OCI-M1 (cell line): ENCODE data around the gene SREBF1.

ENCODE experiments used
- DNase-seq: peaks from one replicate; lab custom pipeline; 2025; lab: John Stamatoyannopoulos, UW

The SREBF1 gene

DNA sequence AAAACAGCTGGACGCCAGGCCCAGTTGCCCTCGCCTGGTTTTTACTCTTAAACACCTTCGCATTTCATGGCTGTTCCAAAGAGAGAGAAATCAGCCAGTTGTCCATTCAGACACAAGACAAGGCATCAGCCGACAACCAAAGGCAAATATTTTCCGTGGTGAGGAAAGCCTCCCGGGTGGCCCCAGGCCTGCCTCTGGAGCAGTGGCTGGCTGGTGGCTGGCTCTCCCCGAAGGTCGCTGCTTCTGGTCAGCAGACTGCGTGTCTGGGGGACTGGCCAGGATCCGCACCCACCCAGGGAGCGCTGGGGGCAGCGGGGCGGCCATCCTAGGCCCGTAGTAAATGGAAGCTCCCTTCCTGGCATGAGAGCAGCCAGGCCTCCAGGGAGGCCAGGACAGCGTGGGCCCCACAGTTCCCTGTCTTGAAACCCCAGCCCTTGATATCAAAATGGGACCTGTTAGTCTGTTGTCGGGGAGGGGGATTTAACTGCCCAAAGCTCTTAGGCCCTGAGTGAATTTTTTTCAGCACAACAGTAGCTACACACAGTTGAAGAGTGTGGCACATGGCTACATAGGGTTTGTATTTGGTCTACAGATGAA, 57.7 kb downstream of the SREBF1 start:
- DNase-seq = no peak

DNA sequence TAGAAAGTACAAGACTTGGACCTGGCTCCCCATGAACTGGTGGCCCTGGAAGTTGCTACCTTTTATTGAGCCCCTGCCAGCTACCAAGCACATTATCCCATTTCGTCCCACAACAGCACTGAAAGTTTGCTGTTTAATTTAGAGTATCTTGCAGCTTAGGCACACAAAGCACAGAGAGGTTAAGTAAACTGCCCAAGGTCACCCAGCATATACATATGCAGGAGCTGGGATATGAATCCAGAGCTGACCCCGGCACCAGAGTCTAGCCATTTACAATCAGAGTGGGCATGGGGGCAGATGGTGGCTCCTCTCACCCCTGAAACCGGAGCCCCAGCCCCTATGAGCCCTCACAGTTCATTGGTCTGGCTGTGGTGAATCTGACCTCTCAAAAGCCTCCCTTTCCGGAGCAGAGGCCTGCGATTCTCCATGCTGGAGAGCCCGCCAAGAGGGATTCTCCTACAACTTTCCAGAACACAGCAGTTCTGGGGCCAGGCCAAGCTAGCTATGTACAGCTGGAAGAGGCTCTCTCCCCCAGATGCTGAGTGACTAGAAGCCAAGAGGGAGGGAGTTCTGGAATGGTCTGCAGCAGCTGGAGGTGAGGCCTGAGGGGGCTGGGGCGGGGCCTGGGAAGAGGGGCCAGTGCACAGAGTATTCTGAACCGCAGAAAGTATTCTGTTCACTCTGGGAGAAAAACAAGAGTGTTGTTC, 58.3 kb downstream of the SREBF1 start:
- no peak for DNase-seq

GRCh38 chr17:17776889-17777288, 59.9 kb downstream of the SREBF1 start:
- DNase-seq = no peak

DNA sequence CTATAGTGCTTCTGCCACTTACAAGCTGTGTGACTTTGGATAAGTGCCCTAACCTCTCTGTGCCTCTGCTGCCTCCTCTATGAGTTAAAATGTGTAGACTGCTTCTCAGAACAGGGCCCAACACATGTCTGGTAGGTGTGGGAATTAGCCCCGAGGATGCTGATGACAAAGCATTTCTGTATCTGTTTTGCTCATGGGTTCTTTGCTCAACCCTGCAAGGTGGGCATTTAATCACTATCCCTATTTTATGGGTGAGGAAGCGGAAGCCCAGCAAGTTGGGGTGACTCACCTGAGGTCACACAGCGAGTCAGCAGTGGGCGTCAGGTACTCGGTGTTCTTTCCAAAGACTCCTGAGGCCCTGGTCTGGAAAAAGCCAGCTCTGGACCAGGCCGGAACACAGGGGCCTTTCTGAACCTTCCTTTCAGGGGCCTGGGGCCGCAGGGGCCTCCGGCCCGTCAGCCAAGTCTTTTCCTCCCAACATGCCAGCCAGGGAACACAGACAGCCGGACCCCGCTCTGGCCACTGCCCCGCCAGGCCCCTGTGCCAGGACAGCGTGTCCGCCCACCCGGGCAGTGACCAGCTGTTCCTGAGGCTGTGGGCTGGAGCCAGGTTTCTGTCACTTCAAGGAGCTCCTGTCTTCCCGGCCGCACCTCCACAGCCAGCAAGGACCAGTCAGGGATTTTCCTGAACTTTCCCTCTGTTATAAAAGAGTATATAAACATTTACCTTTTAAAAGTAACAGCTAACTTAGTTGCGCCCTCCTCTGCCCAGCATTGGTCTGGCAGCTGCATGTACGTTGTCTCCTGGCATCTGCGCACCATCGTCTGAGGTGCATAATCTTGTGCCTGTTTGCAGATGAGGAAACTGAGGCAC, 62.5 kb downstream of the SREBF1 start:
- no peak for DNase-seq

- no peak for DNase-seq
Measured at GRCh38 chr17:17772231-17772630, 64.6 kb downstream of the SREBF1 start.

GRCh38 chr17:17771498-17772201, 65.1 kb downstream of the SREBF1 start:
- no peak for DNase-seq

- no peak for DNase-seq
Measured at GRCh38 chr17:17770632-17771044, 66.1 kb downstream of the SREBF1 start.

- DNase-seq = no peak
Measured at GRCh38 chr17:17769869-17770631, 66.7 kb downstream of the SREBF1 start.

GRCh38 chr17:17768424-17769088, 68.2 kb downstream of the SREBF1 start:
- DNase-seq = no peak

- DNase-seq = no peak
Measured at GRCh38 chr17:17767887-17768418, 68.8 kb downstream of the SREBF1 start.

GRCh38 chr17:17767154-17767869, 69.5 kb downstream of the SREBF1 start:
- no peak for DNase-seq

DNA sequence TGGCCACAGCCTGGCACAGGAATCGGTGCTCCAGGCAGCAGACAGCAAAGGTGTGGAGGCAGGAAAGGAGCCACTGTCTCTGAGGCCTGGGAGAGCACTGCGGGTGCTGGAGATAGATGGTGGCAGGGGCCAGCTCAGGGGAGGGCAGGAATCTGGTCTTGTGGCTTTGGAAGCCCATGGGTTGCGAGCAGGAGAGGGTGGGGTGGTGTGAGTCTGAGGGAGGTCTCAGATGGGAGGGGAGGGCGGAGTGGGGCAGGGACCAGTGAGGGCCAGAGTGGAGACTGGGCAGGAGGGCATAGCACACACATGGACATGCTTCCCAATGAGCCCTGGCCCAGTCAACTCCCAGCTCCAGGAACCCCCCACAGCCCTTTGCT, 70.1 kb downstream of the SREBF1 start:
- no peak for DNase-seq

- no peak for DNase-seq
Measured at GRCh38 chr17:17766077-17766743, 70.6 kb downstream of the SREBF1 start.

DNA sequence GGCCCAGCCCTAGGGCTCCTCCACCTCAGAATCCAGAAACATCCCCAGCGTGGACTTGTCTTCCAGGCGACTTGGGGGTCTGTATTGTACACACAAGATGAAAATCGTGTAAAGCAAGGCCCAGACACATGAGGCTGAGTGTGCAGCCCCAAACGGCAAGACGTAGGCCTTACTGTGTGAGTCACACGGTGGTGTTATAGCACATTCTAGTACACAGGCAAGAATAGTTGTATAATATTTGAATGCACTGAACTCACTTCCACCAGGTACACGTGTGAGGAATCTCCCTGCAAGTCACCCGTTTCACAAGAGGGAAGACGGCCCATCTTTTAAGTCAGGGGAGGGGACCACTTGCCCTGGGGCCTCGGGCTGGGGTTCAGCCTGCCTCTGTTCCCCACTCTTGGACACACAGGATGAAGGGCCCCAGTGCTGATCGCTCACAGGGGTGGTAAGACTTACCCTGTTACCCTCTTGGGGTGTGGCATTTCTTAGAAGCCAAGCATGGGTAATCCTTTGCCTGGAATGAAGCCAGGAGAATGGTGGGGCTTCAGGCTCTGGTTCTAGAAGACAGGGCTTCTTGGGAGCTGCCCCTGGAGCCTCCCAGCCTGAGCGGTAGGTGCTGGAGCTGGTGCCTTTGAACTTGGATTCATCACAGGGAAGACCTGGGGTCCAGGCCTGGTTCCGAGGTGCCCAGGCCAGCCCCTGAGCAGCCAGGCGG, 71.3 kb downstream of the SREBF1 start:
- no peak for DNase-seq

DNA sequence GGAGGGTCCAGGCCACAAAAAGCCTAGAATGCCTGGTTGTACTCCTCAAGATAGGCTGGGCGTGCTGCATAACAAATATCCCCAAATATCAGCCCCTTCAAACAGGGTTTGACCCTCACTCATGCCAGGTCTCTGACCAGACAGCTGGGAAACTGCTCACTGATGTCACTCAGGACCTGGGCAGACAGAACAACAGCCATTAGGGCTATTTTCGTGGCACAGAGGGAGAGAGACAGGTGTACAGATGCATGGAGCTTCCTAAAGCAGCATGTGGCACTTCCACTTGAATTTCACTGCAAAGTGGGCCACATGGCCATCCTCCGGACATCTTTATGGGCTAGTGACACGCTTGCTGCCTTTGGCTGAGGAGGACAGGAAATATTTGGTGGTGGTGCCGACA, 73.1 kb downstream of the SREBF1 start:
- DNase-seq = no peak

- DNase-seq = no peak
Measured at GRCh38 chr17:17763136-17763535, 73.7 kb downstream of the SREBF1 start.

DNA sequence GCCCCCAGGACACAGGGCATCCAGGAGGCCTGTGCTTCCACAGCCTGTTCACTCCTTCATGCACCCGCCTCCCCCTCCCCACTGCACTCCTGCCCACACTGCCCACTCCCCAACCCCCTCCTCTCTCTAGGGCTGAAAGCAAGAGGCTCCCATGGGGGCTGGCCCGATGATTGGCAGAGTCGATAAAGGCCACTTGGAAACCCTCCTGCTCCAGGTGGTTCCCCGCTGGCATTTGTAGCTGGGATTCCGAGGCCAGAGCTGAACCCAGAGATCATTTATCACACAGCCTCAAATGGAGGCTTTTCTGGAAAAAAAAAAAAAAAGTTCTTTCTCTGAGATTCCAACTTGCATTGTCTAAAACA, 74.1 kb downstream of the SREBF1 start:
- no peak for DNase-seq
